IMR-90 (cell line): ENCODE measurements around the gene TMPRSS13. TPM values are rescaled to one million over a fixed set of nuclear protein-coding genes. Genes with fewer than 3 reads are reported as not detected.

Experiments
- ATAC-seq: fragments of 200-7000 bp; cut with Tn5 transposase; 2 replicates; pipeline ENCODE4 v1.9.1; 2020; ENCODE audit warnings: low read depth, mild to moderate bottlenecking, moderate library complexity
- BruUV-seq: library from RNA; stranded (reverse); fragments of 400-500 nt; replicated peaks from 2 replicates; lab custom pipeline; 2021; lab: Mats Ljungman, UMichigan
- CTCF ChIA-PET: fragments of 300-600 bp; formaldehyde crosslinking; extraction: SDS; loops from one replicate; lab custom pipeline; 2021; ENCODE audit warnings: antibody characterized with exemption; lab: Yijun Ruan, JAX
- POLR2A ChIA-PET: fragments of 300-600 bp; sonication (Branson Sonifier 250); formaldehyde crosslinking; loops from one replicate; lab custom pipeline; 2022; ENCODE audit warnings: antibody characterized with exemption; ENCODE audit not compliant: unreplicated experiment; lab: Charles Lee
- DNase-seq: peaks from one replicate; pipeline ENCODE4 v3.0.0; 2013
- H2AFZ ChIP-seq: replicated peaks from 2 replicates; pipeline ENCODE3; 2013; ENCODE audit warnings: low read length, mild to moderate bottlenecking; ENCODE audit not compliant: poor library complexity
- H2AK5ac ChIP-seq: 2 replicates; pipeline ENCODE4 v1.6.1; 2013; ENCODE audit warnings: low read depth, low read length, inconsistent platforms
- H2AK9ac ChIP-seq: replicated peaks from 2 replicates; pipeline ENCODE3; 2013; ENCODE audit warnings: mild to moderate bottlenecking, low read depth, low read length, moderate library complexity; ENCODE audit not compliant: poor library complexity
- H2BK120ac ChIP-seq: 2 replicates; pipeline ENCODE4 v1.6.1; 2013; ENCODE audit warnings: low read depth, low read length, inconsistent platforms
- H2BK15ac ChIP-seq: 3 replicates; pipeline ENCODE4 v1.6.1; 2013; ENCODE audit warnings: low read depth, low read length, inconsistent platforms
- H2BK20ac ChIP-seq: 2 replicates; pipeline ENCODE4 v1.6.1; 2013; ENCODE audit warnings: low read depth, mild to moderate bottlenecking, inconsistent platforms, low read length, moderate library complexity
- H2BK5ac ChIP-seq: 2 replicates; pipeline ENCODE4 v1.6.1; 2013; ENCODE audit warnings: mild to moderate bottlenecking, low read depth, low read length, inconsistent platforms; ENCODE audit not compliant: poor library complexity, severe bottlenecking
- H3K14ac ChIP-seq: replicated peaks from 2 replicates; pipeline ENCODE4 v1.6.1; 2013; ENCODE audit warnings: low read depth, low read length, inconsistent platforms
- H3K18ac ChIP-seq: 2 replicates; pipeline ENCODE4 v1.6.1; 2013; ENCODE audit warnings: low read depth, low read length, control low read depth
- H3K23ac ChIP-seq: 2 replicates; pipeline ENCODE4 v1.6.1; 2013; ENCODE audit warnings: low read depth, low read length, inconsistent platforms
- H3K27ac ChIP-seq: 2 replicates; pipeline ENCODE4 v1.5.1; 2013; ENCODE audit warnings: mild to moderate bottlenecking, control low read depth, low read length; ENCODE audit not compliant: insufficient read depth
- H3K27me3 ChIP-seq: 2 replicates; pipeline ENCODE4 v1.6.1; 2013; ENCODE audit warnings: low read length; ENCODE audit not compliant: control insufficient read depth, insufficient read depth
- H3K36me3 ChIP-seq: 2 replicates; pipeline ENCODE4 v1.6.1; 2013; ENCODE audit warnings: low read length, mixed read lengths; ENCODE audit not compliant: control insufficient read depth, insufficient read depth
- H3K4ac ChIP-seq: 2 replicates; pipeline ENCODE4 v1.6.1; 2013; ENCODE audit warnings: low read depth, low read length, inconsistent platforms
- H3K4me1 ChIP-seq: 2 replicates; pipeline ENCODE4 v1.6.1; 2013; ENCODE audit warnings: low read length, mixed read lengths; ENCODE audit not compliant: control insufficient read depth, insufficient read depth
- H3K4me2 ChIP-seq: 2 replicates; pipeline ENCODE4 v1.6.1; 2013; ENCODE audit warnings: low read depth, mild to moderate bottlenecking, control low read depth, low read length, moderate library complexity
- H3K4me3 ChIP-seq: 2 replicates; pipeline ENCODE4 v1.5.1; 2013; ENCODE audit warnings: low read depth, mild to moderate bottlenecking, control low read depth, low read length, moderate library complexity; ENCODE audit not compliant: insufficient read depth
- H3K56ac ChIP-seq: 2 replicates; pipeline ENCODE4 v1.6.1; 2013; ENCODE audit warnings: low read length, inconsistent platforms; ENCODE audit not compliant: insufficient read depth; ENCODE audit errors: extremely low read depth
- H3K79me1 ChIP-seq, 2 experiments: 2 replicates each; pipeline ENCODE4 v1.6.1; 2013; ENCODE audit warnings: low read length in 2 of 2, inconsistent platforms in 1 of 2, low read depth in 1 of 2
- H3K9ac ChIP-seq: 2 replicates; pipeline ENCODE4 v1.6.1; 2013; ENCODE audit warnings: low read depth, low read length, control low read depth
- H3K9me1 ChIP-seq: 2 replicates; pipeline ENCODE4 v1.6.1; 2013; ENCODE audit warnings: low read length, inconsistent platforms; ENCODE audit not compliant: insufficient read depth
- H3K9me3 ChIP-seq: 2 replicates; pipeline ENCODE4 v1.6.1; 2013; ENCODE audit warnings: low read length; ENCODE audit not compliant: control insufficient read depth, insufficient read depth
- H4K20me1 ChIP-seq: 2 replicates; pipeline ENCODE4 v1.6.1; 2013; ENCODE audit warnings: low read length, inconsistent platforms; ENCODE audit not compliant: insufficient read depth
- H4K5ac ChIP-seq: 2 replicates; pipeline ENCODE4 v1.6.1; 2013; ENCODE audit warnings: mild to moderate bottlenecking, low read depth, low read length, control low read depth
- H4K8ac ChIP-seq, 2 experiments: 2 replicates each; pipeline ENCODE4 v1.6.1; 2013; ENCODE audit warnings: low read depth in 2 of 2, low read length in 2 of 2, control low read depth in 1 of 2, inconsistent platforms in 1 of 2
- H4K91ac ChIP-seq: 2 replicates; pipeline ENCODE4 v1.6.1; 2013; ENCODE audit warnings: low read depth, low read length, inconsistent platforms; ENCODE audit not compliant: insufficient read depth
- BHLHE40 ChIP-seq: fragments of 150-350 bp; IDR thresholded peaks from 2 replicates; pipeline ENCODE4 v1.6.1; 2016; ENCODE audit warnings: mild to moderate bottlenecking, low read depth, low read length
- CEBPB ChIP-seq: IDR thresholded peaks from 2 replicates; pipeline ENCODE4 v1.6.1; 2012; ENCODE audit warnings: low read depth, low read length, improper control_type of control experiment
- CHD1 ChIP-seq: IDR thresholded peaks from 2 replicates; pipeline ENCODE4 v1.6.1; 2012; ENCODE audit warnings: low read depth, low read length, improper control_type of control experiment
- FOS ChIP-seq: fragments of 150-350 bp; IDR thresholded peaks from 2 replicates; pipeline ENCODE4 v1.6.1; 2016; ENCODE audit warnings: low read depth, low read length
- MAFK ChIP-seq: IDR thresholded peaks from 2 replicates; pipeline ENCODE4 v1.6.1; 2012; ENCODE audit warnings: low read depth, low read length, improper control_type of control experiment
- MXI1 ChIP-seq: IDR thresholded peaks from 2 replicates; pipeline ENCODE4 v1.6.1; 2012; ENCODE audit warnings: low read depth, mild to moderate bottlenecking, low read length, moderate library complexity, borderline replicate concordance
- NFE2L2 ChIP-seq: fragments of 150-350 bp; IDR thresholded peaks from 2 replicates; pipeline ENCODE4 v1.6.1; 2016; ENCODE audit warnings: low read depth, mild to moderate bottlenecking, low read length
- POLR2A ChIP-seq: IDR thresholded peaks from 2 replicates; pipeline ENCODE4 v1.6.1; 2012; ENCODE audit warnings: mild to moderate bottlenecking, low read depth, low read length
- RAD21 ChIP-seq: IDR thresholded peaks from 2 replicates; pipeline ENCODE4 v1.6.1; 2012; ENCODE audit warnings: low read length, improper control_type of control experiment
- RFX5 ChIP-seq: IDR thresholded peaks from 2 replicates; pipeline ENCODE4 v1.8.0; 2012; ENCODE audit warnings: low read depth, mild to moderate bottlenecking, low read length, moderate library complexity
- SMC3 ChIP-seq: fragments of 150-350 bp; IDR thresholded peaks from 2 replicates; pipeline ENCODE4 v1.6.1; 2016; ENCODE audit warnings: low read depth, mild to moderate bottlenecking, antibody characterized with exemption, low read length, moderate library complexity
- WGBS, 2 experiments: methylation state at CpG; one replicate each; pipeline versions ENCODE4 v1.1.5 to v1.1.7; 2013; ENCODE audit warnings: missing lambda C conversion rate in 2 of 2; ENCODE audit not compliant: insufficient read length in 1 of 2; ENCODE audit errors: extremely low coverage in 2 of 2; 5-methylcytosine and 5-hydroxymethylcytosine counted together
- dilution Hi-C: fragments of 300-500 bp; cut with HindIII; formaldehyde crosslinking; loops from one replicate; pipeline ENCODE4 v1.14.3; 2018; ENCODE audit warnings: low sequenced_read_pairs; ENCODE audit not compliant: unreplicated experiment
- in situ Hi-C: fragments of 300-500 bp; cut with MboI; formaldehyde crosslinking; loops from 3 replicates; pipeline ENCODE4 v1.14.3; 2019; ENCODE audit warnings: low sequenced_read_pairs, inconsistent platforms, mixed read lengths
- intact Hi-C: fragments of 100-400 bp; cut with micrococcal nuclease; formaldehyde crosslinking; loops from 2 replicates; pipeline ENCODE4 v1.10.0; 2022
- polyA plus RNA-seq, 3 experiments: library from polyadenylated mRNA; depleted of rRNA; stranded (reverse); fragments of >200 nt; gene quantifications; 2 replicates each; pipeline ENCODE4 v1.2.3, GENCODE V29; 2012; ENCODE audit warnings: low replicate concordance in 1 of 3
- total RNA-seq: library from RNA; depleted of rRNA; stranded (reverse); fragments of >200 nt; gene quantifications from 2 replicates; pipeline ENCODE4 v1.2.3, GENCODE V29; 2012
- TF ChIP-seq, protein P1 (sequence below): conservative IDR thresholded peaks from 2 replicates; pipeline ENCODE4 v1.5.1; 2012; ENCODE audit warnings: mild to moderate bottlenecking, low read depth, low read length, improper control_type of control experiment
- TF ChIP-seq, protein P2 (sequence below): fragments of 150-350 bp; IDR thresholded peaks from 2 replicates; pipeline ENCODE4 v1.6.1; 2017; ENCODE audit warnings: mild to moderate bottlenecking, antibody characterized with exemption, low read length, low read depth

TMPRSS13 gene
- total and polyA plus RNA-seq, 2 of the 4 experiments (the other 2 are of a cell fraction): not detected

DNA sequence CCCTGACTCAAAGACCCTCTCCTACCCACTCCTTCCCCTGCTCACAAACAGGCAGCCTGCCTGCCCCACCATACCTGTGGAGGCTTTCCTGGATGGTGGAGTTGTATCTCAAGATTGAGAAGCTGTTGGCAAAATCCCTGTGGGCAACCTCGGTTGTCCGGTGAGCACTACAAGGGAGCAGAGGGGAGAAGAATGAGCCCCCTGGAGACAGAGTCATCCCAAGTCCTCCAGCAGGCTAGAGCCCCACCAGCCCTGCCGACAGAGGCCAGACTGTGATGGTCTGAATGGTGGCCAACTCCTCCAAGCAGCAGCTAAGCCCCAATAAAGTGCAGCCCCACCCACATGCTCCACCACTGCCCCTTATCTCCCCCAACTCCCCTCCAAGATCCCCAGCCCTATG is 17.5 kb downstream of the TMPRSS13 start:
- H3K36me3 ChIP-seq: no peaks in the 10 kb centered on the region
- H4K8ac ChIP-seq: no peak overlapping the region
- no peak overlapping the region for H3K18ac ChIP-seq
- ATAC-seq (no peak), DNase-seq (no peak)
- CTCF ChIA-PET: no interaction called here
- H4K20me1 ChIP-seq: no peaks in the 10 kb centered on the region
- H3K4me2 ChIP-seq: no peak overlapping the region
- no peak overlapping the region for H4K5ac ChIP-seq
- H2BK120ac ChIP-seq: no peak overlapping the region
- H3K4ac ChIP-seq: no peak overlapping the region
- H3K4me3 ChIP-seq: no peak overlapping the region
- H4K91ac ChIP-seq: no peak overlapping the region
- H3K9ac ChIP-seq: no peak overlapping the region
- H3K27me3 ChIP-seq: peaks cover 6% of the 10 kb centered on the region
- H2AK9ac ChIP-seq: no peak overlapping the region
- H3K4me1 ChIP-seq: no peaks in the 10 kb centered on the region
- intact Hi-C loops (no loop called here), dilution Hi-C loops (no loop called here), in situ Hi-C loops (no loop called here)
- H3K27ac ChIP-seq: no peak overlapping the region
- no peak overlapping the region for H3K56ac ChIP-seq
- H2BK5ac ChIP-seq: no peak overlapping the region
- H3K9me3 ChIP-seq: no peaks in the 10 kb centered on the region
- no peak overlapping the region for H2BK15ac ChIP-seq
- no peak overlapping the region for H2AK5ac ChIP-seq
- H3K9me1 ChIP-seq: no peaks in the 10 kb centered on the region
- H2AFZ ChIP-seq: no peak overlapping the region
- H3K23ac ChIP-seq: no peak overlapping the region
- H3K79me1 ChIP-seq: no peaks in the 10 kb centered on the region
- H3K14ac ChIP-seq: no peak overlapping the region
- POLR2A ChIA-PET: no interaction called here
- no peak overlapping the region for H2BK20ac ChIP-seq
- TF ChIP-seq NFE2L2: no peak
- TF ChIP-seq MAFK: no peak
- TF ChIP-seq RAD21: no peak
- no peak for TF ChIP-seq CHD1
- TF ChIP-seq CEBPB: no peak
- TF ChIP-seq, protein P1, sequence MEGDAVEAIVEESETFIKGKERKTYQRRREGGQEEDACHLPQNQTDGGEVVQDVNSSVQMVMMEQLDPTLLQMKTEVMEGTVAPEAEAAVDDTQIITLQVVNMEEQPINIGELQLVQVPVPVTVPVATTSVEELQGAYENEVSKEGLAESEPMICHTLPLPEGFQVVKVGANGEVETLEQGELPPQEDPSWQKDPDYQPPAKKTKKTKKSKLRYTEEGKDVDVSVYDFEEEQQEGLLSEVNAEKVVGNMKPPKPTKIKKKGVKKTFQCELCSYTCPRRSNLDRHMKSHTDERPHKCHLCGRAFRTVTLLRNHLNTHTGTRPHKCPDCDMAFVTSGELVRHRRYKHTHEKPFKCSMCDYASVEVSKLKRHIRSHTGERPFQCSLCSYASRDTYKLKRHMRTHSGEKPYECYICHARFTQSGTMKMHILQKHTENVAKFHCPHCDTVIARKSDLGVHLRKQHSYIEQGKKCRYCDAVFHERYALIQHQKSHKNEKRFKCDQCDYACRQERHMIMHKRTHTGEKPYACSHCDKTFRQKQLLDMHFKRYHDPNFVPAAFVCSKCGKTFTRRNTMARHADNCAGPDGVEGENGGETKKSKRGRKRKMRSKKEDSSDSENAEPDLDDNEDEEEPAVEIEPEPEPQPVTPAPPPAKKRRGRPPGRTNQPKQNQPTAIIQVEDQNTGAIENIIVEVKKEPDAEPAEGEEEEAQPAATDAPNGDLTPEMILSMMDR: no peak
- TF ChIP-seq, protein P2, sequence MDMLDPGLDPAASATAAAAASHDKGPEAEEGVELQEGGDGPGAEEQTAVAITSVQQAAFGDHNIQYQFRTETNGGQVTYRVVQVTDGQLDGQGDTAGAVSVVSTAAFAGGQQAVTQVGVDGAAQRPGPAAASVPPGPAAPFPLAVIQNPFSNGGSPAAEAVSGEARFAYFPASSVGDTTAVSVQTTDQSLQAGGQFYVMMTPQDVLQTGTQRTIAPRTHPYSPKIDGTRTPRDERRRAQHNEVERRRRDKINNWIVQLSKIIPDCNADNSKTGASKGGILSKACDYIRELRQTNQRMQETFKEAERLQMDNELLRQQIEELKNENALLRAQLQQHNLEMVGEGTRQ: no peak
- TF ChIP-seq POLR2A: no peak
- no peak for TF ChIP-seq FOS
- TF ChIP-seq SMC3: no peak
- TF ChIP-seq BHLHE40: no peak
- no peak for TF ChIP-seq RFX5
- TF ChIP-seq MXI1: no peak
- no CpG with 5 or more reads among the region's 3 CpGs for WGBS, 2 experiments
- no TSS peak for BruUV-seq
